Central memory CD4-positive, alpha-beta T cell (primary cell): ENCODE data around the gene MGMT.
"Not testable (repeated sequence)": the region's sequence is repeated elsewhere in the genome, so short reads cannot be mapped to it uniquely, and the experiment has no call there.

Experiments used
- DNase-seq: peaks from one replicate; pipeline ENCODE4 v3.0.0; 2022
- total RNA-seq, 3 experiments: gene quantifications; one replicate each; lab custom pipeline; 2026; lab: John Stamatoyannopoulos, UW

MGMT gene
- total RNA-seq, result 12.9 to 22.1 (median 16.2) reads per million in 3 experiments

GRCh38 chr10:129466703-129467358, at the start of gene MGMT:
Gene MGMT, plus strand, starts transcription at chr10:129467241.
- peak; percentile 93 for DNase-seq

GRCh38 chr10:129417870-129418269, 49.2 kb upstream of the MGMT start:
- no peak for DNase-seq

DNA sequence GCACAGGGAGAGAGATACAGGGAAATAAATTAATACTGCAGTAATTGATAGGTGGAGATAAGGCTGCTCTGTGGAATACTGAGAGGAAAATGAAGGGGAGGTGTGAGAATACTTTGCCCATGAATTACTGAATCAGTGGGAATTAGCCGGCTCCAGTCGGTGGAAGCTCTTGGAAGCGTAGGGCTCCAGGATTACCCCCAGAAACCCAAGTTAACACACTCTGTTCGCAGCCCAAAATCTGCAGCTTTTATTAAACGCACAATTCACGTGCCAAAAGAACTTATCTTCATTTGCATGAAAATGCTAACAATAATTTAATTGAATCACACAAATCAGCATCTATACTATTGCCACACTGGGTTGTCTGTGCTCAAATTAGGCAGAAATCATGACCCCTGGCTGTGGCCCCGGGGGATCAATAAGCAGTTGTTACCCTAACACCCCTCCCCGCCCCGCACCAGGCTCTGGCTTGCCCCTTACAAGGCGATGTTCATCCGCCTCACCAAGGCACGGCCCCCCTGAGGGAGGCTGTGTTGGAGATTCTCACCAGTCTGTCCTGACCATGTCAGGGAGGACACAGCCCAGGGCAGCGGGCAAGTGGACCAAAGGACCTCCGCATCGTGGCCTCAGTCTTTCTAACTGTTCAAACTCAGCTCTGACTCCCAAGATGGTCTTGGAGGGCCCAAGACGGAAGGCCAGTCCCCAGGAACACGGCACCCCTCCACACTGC, 48.4 kb upstream of the MGMT start:
- no peak for DNase-seq

- DNase-seq, result no peak
Observed at GRCh38 chr10:129419397-129419796, 47.6 kb upstream of the MGMT start.

DNA sequence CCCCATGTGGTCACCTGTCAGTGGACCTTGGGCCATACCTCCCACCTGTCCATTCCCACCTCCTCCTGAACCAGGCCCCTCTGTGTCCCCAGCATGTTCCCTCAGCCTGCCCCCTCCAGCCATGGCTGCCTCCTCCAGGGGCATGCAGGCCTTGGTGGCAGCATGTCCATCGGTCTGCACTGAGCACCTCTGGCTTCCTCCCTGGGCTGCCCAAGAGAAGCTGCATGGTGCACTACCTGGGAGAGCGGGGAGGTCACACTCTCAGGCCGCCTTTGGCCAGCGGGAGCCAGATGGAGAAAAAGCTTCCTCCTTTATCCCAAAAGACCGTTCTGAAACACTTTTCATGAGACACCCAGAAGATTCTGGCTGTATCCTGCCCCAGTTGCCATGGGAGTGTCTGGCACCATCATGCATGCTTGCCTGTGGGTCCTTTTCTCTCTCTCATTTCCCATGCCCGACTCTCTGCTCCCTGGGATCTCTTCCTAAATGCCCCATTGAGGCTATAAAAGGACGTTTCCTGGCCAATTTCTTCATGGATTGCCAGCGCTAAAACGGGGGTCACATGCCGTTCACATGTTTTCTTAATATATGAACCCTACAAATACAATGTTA, 45.5 kb upstream of the MGMT start:
- no peak for DNase-seq

DNA sequence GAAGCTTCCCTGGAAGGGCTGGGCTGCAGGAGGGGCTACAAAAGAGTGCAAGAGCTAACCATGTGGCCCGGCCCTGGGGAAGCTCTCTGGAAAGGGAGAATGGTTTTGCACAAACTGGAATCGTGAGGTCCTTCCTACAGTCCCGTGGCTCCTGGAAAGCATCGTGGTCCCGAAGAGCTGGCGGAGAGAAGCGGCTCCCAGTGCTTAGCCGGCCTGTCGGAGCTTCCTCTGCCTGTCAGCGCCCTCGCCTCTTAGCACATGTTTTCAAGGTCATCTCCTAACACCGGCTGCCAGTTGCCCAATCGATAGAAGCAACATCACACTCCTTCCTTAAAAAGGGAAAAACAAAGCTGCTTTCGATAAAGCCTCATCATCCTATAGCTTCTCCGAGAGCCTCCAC, 42.1 kb upstream of the MGMT start:
- no peak for DNase-seq

DNA sequence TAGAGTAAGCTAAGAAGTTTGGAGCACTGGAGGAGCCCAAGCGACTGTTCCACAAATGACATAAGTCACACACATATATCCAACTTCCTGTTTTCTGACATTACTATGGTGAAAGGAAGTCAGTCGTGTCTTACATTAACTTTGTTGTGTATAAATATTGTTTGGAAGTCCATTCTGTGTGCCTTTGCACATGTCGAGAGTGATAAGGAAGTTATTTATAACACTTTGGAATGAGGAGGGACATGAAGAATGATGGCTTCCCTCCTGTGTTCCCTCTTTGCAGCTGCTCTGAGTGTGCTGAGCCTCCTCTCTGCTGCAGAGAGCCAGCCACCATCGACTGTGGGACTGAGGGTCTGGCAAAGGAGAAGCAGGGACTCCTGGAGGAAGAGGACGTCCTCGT, 40.4 kb upstream of the MGMT start:
- DNase-seq, result no peak

DNA sequence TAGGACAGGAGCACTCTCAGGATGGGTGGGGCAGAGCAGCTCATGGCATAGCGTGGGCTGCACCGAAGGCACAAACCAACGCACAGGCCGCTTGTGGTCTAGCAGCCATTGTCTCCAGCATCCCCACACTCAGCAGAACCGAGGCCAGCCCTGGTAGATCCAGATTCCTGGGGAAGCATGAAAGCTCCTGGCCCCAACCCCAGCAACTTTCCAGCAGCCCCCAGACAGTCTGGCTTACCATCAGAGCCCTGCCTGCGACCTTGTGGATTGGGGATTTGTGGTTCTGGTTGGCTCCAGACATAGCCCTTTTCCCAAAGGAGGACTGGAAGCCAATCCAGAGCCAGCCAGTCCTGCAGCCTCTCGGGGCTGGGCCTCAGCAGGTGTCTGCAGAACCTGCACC, 33.8 kb upstream of the MGMT start:
- DNase-seq, result no peak

- DNase-seq, result not testable (repeated sequence)
Observed at GRCh38 chr10:129435724-129436123, 31.3 kb upstream of the MGMT start.

- DNase-seq, result no peak
Observed at GRCh38 chr10:129438024-129438423, 29.0 kb upstream of the MGMT start.

DNA sequence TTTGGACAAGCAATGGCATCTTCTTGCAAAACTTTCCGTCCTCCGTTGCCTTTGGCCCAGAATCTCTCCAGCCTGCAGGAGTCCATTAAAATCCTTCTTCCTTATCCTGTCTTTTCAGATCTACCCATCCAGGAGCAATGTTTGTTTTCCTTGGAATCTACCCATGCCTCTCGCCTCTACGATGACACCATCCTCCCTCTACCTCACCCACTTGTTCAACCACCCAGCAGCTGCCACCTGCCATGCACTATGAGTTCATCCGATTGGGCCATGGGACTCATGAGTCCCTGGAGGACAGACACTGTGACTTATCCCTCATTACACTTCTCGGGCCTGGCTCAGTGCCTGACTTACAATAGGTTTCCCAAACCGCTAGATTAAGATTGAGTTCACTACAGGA, 26.8 kb upstream of the MGMT start:
- no peak for DNase-seq

DNA sequence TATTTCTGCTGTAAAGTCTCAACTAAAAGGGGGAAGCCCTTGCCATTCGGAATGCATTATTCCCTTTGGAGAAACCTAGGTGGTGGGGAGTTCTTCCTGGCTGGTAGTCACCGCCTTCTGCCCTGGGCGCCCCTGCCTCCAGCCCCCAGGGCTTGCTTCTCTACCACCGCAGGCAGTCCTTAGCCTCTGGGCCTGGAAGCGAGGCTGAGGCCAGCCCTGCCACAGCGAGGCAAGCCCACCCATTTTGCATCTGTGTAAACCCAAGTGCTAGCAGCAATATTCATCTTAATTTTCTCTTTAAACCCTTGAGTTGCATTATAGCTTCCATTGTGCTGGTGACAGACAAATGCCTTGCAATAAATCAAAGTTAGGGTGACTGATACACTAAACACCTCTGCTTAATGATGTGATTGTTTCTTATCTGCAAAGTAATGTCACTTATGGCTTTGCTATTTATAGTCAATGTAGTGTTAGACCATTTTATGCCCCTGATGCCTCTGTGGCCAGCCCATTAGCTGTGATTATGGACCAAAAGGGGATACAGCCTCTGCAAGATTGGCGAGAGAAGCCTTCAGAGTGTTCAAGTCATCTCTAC, 26.2 kb upstream of the MGMT start:
- no peak for DNase-seq

DNA sequence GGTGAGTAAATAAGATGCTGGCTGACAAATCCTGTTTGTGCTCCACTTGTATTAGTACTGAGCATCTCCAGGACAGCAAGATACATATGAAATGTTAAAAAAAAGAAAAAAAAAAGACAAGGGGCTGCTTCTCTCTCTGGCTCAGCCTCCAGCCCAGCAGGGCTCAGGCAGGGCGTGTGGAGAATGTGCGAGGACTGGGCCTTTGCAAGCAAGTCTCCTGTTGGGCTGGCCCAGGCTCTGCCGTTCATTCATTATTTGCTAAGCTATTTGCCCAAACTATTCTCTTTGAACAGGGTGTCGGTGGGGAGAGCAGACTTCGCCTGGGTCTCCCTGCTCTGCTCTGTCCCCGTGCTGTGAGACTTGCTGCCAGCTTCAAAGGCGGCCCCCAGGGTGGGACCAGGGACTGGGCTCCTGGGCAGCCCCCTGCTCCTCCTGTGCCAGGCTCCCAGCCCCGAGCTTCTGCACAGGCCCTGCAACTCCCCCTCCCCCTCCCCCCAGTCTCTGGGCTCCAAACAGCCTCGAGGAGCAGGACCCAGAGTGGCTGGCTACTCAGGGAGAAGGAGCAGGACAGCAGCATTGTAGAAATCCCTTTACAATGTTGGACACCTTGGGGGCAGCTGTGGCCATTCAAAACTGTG, 25.6 kb upstream of the MGMT start:
- DNase-seq, result no peak

DNA sequence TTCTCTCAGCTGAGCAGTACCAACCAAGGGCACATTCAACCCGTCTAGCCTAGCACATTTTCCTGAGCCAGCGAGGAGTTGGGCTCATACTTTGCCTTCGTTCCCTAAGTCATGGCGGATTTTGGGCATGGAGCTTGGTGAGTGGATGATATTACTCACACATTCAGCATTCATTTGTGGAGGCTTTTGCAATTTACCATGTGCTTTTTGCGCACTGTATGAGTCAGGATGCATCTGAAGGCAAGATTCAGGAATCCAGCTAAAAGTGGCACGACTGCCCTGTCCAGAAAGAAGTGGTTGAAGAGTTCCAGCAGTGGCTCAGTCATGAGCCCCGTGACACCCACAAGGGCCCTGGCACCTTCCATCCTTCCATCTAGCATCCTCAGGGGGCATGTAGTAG, 24.2 kb upstream of the MGMT start:
- no peak for DNase-seq

- DNase-seq, result no peak
Observed at GRCh38 chr10:129444359-129444758, 22.7 kb upstream of the MGMT start.

DNA sequence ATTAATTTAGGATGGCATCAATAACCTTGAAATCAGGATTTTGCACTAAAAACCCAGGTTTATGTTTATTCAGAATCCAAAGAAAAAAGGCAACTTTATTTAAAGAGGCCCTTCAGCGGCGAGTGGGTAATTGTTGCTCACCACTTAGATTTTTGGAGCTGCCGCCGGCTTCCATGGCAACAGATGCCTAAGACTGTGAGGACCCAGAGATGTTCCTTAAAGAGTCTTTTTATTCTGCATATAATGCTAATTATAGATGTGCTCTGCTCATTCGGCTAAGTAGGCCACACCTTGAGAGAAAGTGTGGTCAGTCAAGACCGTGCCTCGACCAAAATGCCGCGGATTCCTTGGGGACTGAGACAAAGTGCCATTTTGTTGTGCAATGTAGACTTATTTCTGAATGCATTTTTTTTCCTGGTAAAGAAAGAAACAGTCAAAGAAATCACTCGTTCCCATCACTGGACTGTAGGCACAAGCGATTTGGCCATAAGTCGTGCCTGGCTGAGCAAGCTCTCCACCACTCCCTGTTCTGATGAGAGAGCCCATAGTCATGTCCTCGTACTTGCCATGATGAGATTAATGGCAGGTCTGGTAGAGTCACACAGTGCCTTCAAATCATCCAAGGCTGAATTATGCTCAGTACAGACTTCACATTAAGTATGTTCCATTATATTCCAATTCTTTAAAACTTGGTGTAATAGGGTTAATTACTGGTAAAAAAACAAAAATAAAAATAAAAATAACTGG, 21.4 kb upstream of the MGMT start:
- no peak for DNase-seq

- no peak for DNase-seq
Observed at GRCh38 chr10:129446183-129446581, 20.9 kb upstream of the MGMT start.

- DNase-seq, result no peak
Observed at GRCh38 chr10:129447486-129447885, 19.6 kb upstream of the MGMT start.

DNA sequence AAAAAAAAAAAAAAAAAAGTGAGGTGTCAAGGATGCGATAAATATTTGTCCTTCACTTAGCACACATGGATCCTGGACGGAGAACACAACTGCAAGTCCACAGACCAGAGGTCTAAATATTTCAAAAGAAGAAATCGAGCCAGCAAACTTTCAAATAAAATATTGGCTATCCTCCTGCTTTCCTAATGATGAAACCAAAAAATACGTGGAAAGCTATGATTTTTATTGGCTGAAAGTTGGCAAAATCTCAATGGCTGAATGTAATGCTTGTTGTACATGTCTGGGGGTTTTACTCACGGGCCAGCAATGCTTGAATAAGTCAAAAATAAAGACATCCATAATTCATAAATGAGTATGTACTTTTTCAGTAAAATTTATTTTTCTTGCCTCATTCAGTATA, 19.0 kb upstream of the MGMT start:
- no peak for DNase-seq

- no peak for DNase-seq
Observed at GRCh38 chr10:129448539-129448938, 18.5 kb upstream of the MGMT start.

- DNase-seq, result no peak
Observed at GRCh38 chr10:129449893-129450292, 17.1 kb upstream of the MGMT start.

GRCh38 chr10:129450391-129450790, 16.6 kb upstream of the MGMT start:
- no peak for DNase-seq

GRCh38 chr10:129455625-129456024, 11.4 kb upstream of the MGMT start:
- no peak for DNase-seq
